GM19395 (cell line): Measurements from ENCODE around the gene NFIB.

Experiments used
- ATAC-seq: cut with Tn5 transposase; IDR thresholded peaks from one replicate; pipeline ENCODE4 v1.9.1; 2021; ENCODE audit warnings: mild to moderate bottlenecking, moderate library complexity; ENCODE audit not compliant: unreplicated experiment

Gene NFIB

GRCh38 chr9:14218253-14218652, 95.7 kb downstream of the NFIB start:
- no peak for ATAC-seq

DNA sequence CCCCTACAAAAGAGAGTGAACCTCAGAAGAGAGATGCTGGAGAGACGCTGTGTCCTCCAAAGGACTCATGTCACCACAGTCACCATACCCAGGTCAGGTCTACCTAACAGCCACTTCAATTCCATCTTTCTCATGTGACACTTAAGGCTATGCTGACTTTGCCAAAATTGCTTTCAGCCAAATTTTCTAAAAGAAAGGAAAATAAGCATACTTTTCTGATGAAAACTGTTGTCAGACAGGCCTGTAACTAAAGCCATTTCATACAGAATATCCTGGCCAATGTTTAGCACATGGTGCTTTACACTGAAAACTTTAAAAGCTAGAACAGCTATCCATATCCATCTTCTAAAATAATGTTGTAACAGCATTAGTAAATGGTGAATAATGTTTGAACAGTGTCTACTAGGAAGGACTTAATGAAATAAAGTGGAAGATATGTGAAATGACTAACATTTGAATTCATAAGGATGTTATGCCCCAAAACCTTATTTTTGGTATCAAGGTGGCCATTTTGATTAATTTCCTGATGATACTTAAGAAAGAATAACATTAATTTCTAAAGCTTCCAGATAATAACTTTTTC, 97.2 kb downstream of the NFIB start:
- no peak for ATAC-seq

DNA sequence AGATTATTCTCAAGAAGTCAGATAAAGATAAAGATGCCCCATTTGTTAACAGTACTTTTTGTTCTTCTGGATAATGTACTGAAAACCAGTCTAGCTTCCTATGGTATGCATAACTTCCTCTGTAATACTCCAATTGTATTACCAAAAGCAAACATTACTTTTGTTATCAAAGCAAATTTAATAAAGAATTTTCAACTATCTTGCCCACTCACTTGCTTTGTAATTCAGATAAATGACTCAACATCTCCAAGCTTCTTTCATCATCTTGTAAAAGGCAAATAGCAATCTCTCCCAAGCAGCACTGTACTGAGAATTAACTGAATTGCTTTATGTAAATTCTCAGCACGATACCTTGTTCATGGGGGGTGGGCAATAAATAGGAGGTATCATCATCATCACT, 98.3 kb downstream of the NFIB start:
- ATAC-seq = no peak

- ATAC-seq = no peak
These were observed 99.2 kb downstream of the NFIB start for GRCh38 chr9:14214693-14215092.

DNA sequence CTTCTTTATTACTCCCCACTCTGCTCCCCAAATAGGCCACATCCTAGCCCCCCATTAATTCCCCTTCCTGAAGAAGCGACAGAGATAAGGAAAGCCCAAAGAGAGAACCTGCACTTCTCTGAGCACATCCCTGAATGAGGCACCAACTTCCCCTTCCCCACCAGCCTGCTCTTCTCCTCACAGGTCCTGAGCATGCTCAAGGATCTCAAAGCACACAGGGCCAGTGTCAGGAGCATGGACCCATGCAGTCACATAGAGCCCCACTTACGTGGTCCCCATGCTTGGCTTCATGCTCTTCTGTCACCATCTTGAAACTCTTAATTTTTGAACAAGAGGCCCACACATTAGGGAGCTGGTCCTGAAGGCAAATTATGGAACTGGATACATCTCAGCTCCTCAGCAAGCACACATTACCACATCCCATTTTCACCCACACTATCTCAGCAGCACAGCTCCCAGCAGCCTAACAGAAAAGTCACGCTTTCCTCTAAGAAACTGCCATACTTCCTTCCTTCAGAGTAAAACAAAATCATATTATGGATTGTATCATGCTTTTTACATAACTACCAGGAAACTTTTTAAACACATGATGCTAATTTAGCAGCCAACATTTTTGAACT, 99.8 kb downstream of the NFIB start:
- ATAC-seq = no peak

DNA sequence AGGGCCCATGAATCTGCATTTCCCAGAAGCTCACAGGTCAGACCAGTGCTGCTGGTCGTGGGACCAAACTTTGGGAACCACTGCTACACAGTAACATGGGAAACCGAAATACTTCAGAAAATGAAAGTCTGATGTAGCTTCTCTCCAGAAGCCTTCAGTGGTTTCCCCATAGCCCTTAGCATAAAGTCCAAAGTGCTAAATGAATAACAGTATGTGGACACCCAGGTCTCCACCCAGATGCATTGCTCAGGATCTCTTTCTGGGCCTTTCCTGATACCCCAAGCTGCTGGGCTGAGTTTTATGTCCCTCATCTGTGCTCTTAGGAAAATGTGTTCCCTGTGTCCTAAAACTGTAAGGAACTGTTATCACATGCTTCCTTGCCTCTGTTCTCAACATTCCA, 100.4 kb downstream of the NFIB start:
- ATAC-seq = no peak

- ATAC-seq = no peak
These were observed 101.1 kb downstream of the NFIB start for GRCh38 chr9:14212697-14213420.

DNA sequence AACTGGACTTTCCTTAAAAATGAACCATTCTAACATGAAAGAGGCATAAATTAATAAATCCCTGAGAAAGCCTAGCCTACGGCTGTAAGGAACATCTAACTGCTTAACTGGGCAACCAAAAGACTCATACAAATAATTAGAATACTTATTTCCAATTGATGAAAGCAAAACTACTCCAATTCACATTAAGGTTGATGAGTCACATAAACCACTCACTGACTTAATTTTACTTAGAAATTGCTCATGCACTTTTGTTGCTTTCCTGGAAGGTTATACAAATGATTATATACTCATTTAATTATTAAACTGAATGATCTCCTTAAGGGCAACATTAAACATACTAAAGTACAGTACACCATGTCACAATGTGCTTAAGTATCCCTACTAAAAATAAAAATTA, 101.9 kb downstream of the NFIB start:
- ATAC-seq = no peak

GRCh38 chr9:14211564-14211963, 102.4 kb downstream of the NFIB start:
- no peak for ATAC-seq

DNA sequence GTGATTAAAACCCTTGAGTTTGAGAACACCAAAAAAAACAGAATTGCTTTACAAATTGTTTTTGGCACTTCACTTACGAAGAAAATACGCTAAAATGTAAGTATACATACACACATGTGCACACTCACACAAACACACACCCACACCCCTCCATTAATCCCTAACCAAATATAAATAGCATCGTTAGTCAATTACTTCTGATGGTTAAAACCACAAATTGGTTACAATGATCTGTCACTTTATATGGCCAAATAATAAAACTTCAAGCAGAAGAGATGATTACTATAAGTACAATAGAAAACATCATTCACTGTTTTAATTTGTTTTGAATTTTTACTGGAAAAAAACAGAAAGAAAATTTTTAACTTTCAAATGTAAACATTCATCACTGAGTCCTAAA, 103.5 kb downstream of the NFIB start:
- ATAC-seq = no peak

- ATAC-seq = no peak
These were observed 104.3 kb downstream of the NFIB start for GRCh38 chr9:14209399-14210345.

- no peak for ATAC-seq
These were observed 106.5 kb downstream of the NFIB start for GRCh38 chr9:14207352-14207995.

DNA sequence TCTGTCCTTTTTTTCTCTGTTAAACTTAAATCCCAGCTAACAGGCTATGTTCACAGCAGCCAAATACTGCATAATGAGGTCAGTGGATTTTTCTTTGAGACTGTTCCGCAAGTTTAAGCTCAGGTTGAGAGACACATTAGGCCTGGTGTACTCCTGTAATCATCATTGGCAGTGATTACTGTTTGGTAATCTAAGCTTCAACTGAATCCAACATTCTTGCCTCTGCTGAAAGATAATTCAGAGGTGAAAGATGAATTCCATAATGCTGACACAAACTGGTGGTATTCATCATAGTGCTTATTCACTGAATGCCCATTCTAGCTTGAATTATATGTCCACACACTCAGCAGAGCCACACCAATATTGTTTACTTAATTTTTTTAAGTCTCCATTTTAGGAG, 108.5 kb downstream of the NFIB start:
- no peak for ATAC-seq

GRCh38 chr9:14203356-14204056, 110.4 kb downstream of the NFIB start:
- no peak for ATAC-seq

DNA sequence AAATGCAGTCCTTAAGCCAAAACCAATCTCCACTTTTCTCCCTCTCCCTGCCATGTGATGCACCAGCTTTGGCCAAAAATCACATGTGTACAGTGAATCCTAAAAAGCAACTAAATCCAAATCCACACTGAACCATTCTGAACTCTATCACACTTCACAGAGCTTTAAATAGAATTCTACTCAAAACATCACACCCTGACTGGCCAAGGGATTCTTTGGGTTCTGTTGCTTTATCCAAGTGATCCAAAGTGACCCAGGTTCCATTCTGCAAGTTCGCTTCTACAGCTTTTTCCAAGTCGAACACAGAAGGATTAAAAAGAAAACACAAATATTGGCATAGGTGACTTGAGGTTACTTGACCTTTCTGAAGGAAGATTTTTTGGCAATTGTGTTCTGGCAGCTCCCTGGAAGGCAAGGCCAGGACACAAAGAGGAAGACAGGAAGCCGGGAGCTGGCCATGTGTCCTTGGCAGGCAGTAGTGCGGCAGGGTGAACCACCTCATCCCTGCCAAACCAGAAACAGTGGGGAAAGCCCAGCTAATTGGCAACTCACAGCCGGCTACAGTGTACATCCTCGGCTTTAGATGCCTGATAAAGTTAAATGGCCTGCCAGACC, 115.0 kb downstream of the NFIB start:
- no peak for ATAC-seq

- ATAC-seq = no peak
These were observed 115.7 kb downstream of the NFIB start for GRCh38 chr9:14198047-14198840.

DNA sequence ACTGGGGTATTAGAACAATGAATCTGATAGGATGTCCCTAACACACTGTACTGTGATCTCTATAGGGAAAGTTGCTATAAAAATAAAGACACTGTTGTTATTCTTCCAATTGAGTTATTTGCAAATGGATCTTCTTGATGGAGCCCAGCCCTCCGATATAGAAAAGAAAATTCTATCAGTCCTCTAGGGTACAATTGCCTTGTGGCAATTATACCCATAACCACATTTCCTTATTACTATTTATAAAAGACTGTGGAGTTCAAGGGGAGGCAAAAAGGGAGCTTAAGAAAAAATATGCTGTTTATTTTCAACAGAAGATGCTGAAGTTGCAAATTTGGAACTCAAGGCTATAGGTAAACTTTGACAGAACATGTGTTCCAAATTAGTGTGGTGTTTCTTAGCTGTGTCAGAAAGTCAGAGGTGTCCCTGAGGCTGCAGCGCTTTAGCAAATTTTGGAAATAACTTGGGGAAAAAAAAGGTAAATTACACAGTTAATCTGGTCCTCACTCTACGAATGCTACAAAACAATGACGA, 116.5 kb downstream of the NFIB start:
- no peak for ATAC-seq

DNA sequence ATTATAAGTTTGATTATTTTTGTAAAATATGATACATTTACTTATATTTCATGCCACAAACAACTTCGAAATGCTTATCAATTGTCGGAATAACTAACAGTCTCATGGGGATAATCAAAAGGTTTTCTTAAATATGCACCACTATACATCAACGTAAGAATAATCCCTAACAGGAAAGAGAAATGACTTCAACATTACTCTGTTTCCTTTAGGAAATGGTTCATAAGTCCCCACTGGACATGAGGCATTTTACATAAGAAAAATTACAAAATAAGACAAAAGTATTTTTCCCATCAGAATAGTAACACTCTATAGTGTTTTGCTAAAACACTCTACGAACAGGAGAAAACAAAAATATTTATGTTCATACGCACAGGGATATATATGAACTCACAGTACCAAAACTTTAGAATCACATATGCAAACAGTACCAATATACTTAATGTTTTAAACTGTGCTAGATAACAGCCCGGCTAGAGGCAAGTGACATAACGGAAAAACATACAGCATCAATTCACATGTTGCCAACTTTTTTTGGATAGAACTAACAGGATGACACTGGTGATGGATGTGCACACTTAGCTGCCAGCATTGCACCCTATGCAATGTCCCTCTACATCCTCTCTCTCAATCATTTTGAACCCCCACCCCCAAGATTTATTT, 120.5 kb downstream of the NFIB start:
- ATAC-seq = no peak
